Urinary bladder (tissue), 4 donors: ENCODE data around the gene NXPH3. TPM values are rescaled to one million over a fixed set of nuclear protein-coding genes. Genes with fewer than 3 reads are reported as not detected.

Experiments
- DNase-seq: peaks from one replicate; pipeline ENCODE4 v3.0.0-alpha.2; 2015; ENCODE audit errors: extremely low spot score
- H3K27ac ChIP-seq: one replicate; pipeline ENCODE4 v1.5.1; 2013; ENCODE audit warnings: low read depth, mild to moderate bottlenecking, moderate library complexity
- H3K36me3 ChIP-seq: one replicate; pipeline ENCODE4 v1.6.1; 2013; ENCODE audit warnings: mild to moderate bottlenecking, moderate library complexity; ENCODE audit not compliant: insufficient read depth
- H3K4me1 ChIP-seq: one replicate; pipeline ENCODE4 v1.6.1; 2013; ENCODE audit warnings: mild to moderate bottlenecking, moderate library complexity; ENCODE audit not compliant: insufficient read depth
- H3K4me3 ChIP-seq: one replicate; pipeline ENCODE4 v1.5.1; 2013; ENCODE audit warnings: low read depth, low read length
- WGBS: extraction: QIAGEN DNeasy Blood & Tissue Kit; methylation state at CpG from one replicate; pipeline ENCODE4 v1.1.7; 2013; 5-methylcytosine and 5-hydroxymethylcytosine counted together
- polyA plus RNA-seq: library from polyadenylated mRNA; stranded (reverse); fragments of 200-250 nt; gene quantifications from one replicate; pipeline ENCODE4 v1.2.3, GENCODE V29; 2013
- total RNA-seq: library from RNA; depleted of rRNA; stranded (reverse); fragments of >200 nt; gene quantifications from one replicate; pipeline ENCODE4 v1.2.3, GENCODE V29; 2014
- donor health status: healthy with polysubstance abuse.
- donor health status: healthy.

NXPH3 gene
- total RNA-seq (1.6 TPM), polyA plus RNA-seq (26.4 TPM)

- Histone ChIP-seq H3K4me3 (peak within 1 kb of the TSS; percentile 62), H3K27ac (peak within 1 kb of the TSS; percentile 66), H3K36me3 (no peaks in the 10 kb centered on the region), H3K4me1 (no peaks in the 10 kb centered on the region)
- no peak for DNase-seq
- WGBS: under 1% methylated on average over 55 of the region's 55 CpGs
Observed at GRCh38 chr17:49575679-49576087, at the start of gene NXPH3. TSS of gene NXPH3 (plus strand) at chr17:49575871. CDS start at chr17:49576220, 349 bp downstream.

GRCh38 chr17:49527927-49528651, 47.6 kb upstream of the NXPH3 start:
- no peaks in the 10 kb centered on the region for H3K36me3 ChIP-seq
- WGBS: 73% methylated on average over 11 of the region's 11 CpGs
- H3K4me1 ChIP-seq: no peaks in the 10 kb centered on the region
- H3K27ac ChIP-seq: no peak overlapping the region
- no peak overlapping the region for H3K4me3 ChIP-seq
- no peak for DNase-seq

- no peaks in the 10 kb centered on the region for H3K4me1 ChIP-seq
- 94% methylated on average over 3 of the region's 3 CpGs for WGBS
- DNase-seq: no peak
Observed at GRCh38 chr17:49528966-49529365, 46.7 kb upstream of the NXPH3 start.

GRCh38 chr17:49530118-49530517, 45.6 kb upstream of the NXPH3 start:
- Histone ChIP-seq H3K36me3 (no peaks in the 10 kb centered on the region), H3K27ac (no peak overlapping the region), H3K4me1 (no peaks in the 10 kb centered on the region), H3K4me3 (no peak overlapping the region)
- 99% methylated on average over 1 of the region's 1 CpG for WGBS
- no peak for DNase-seq

More at GRCh38 chr17:49528966-49529365, 46.7 kb upstream of the NXPH3 start:
- H3K36me3 ChIP-seq: no peaks in the 10 kb centered on the region
- no peak overlapping the region for H3K27ac ChIP-seq
- no peak overlapping the region for H3K4me3 ChIP-seq

DNA sequence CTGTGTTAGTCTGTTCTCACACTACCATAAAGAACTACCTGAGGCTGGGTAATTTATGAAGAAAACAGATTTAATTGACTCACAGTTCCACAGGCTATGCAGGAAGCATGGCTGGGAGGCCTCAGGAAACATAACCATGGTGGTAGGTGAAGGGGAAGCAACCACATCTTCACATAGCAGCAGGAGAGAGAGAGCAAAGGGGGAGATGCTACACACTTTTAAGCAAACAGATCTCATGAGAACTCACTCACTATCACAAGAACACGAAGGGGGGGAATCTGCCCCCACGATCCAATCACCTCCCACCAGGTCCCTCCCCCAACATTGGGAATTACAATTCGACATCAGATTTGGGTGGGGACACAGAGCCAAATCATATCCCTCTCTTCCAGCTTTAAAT, 31.8 kb upstream of the NXPH3 start:
- no peak for DNase-seq
- H3K27ac ChIP-seq: no peak overlapping the region
- no peaks in the 10 kb centered on the region for H3K4me1 ChIP-seq
- H3K36me3 ChIP-seq: no peaks in the 10 kb centered on the region
- H3K4me3 ChIP-seq: no peak overlapping the region
- WGBS: 86% methylated on average over 3 of the region's 3 CpGs

DNA sequence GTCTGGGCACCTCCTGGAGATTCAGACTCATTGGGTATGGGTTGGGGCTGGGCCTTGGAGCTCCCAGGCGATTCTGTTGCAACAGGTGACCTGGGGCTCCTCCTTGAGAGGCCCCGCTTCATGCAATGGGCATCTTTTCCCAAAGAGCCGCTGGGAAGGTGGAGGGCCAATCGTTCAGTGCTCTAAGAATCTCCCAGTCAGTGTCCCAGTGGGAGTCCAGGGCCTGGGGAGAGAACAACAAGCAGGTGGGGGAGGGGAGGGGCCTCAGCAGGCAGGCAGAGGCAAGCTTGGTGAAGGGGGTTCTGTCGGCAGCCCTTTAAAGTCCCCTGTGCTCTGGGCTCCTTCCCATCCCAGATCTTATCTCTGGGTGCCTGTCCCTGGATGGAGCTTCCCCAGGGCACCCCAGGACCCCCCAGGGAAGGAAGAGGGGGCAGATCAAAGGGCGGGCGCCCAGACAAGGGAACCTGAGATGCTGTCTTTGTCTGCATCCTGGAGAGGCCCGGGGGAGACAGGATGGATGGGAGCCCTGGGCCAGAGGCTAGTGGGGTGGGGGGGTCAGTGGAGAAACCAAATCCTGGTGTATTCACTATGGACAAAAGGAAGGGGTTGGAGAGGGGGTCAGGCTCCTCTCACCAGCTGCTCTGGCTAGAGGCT, 30.5 kb upstream of the NXPH3 start:
- no peak for DNase-seq

GRCh38 chr17:49545806-49546545, 29.7 kb upstream of the NXPH3 start:
- Histone ChIP-seq H3K4me1 (no peaks in the 10 kb centered on the region), H3K27ac (no peak overlapping the region), H3K4me3 (no peak overlapping the region), H3K36me3 (no peaks in the 10 kb centered on the region)
- WGBS: 77% methylated on average over 15 of the region's 15 CpGs
- DNase-seq: no peak

More for the DNA sequence above, 30.5 kb upstream of the NXPH3 start:
- WGBS: 72% methylated on average over 8 of the region's 8 CpGs
- Histone ChIP-seq H3K27ac (no peak overlapping the region), H3K36me3 (no peaks in the 10 kb centered on the region), H3K4me3 (no peak overlapping the region), H3K4me1 (no peaks in the 10 kb centered on the region)

DNA sequence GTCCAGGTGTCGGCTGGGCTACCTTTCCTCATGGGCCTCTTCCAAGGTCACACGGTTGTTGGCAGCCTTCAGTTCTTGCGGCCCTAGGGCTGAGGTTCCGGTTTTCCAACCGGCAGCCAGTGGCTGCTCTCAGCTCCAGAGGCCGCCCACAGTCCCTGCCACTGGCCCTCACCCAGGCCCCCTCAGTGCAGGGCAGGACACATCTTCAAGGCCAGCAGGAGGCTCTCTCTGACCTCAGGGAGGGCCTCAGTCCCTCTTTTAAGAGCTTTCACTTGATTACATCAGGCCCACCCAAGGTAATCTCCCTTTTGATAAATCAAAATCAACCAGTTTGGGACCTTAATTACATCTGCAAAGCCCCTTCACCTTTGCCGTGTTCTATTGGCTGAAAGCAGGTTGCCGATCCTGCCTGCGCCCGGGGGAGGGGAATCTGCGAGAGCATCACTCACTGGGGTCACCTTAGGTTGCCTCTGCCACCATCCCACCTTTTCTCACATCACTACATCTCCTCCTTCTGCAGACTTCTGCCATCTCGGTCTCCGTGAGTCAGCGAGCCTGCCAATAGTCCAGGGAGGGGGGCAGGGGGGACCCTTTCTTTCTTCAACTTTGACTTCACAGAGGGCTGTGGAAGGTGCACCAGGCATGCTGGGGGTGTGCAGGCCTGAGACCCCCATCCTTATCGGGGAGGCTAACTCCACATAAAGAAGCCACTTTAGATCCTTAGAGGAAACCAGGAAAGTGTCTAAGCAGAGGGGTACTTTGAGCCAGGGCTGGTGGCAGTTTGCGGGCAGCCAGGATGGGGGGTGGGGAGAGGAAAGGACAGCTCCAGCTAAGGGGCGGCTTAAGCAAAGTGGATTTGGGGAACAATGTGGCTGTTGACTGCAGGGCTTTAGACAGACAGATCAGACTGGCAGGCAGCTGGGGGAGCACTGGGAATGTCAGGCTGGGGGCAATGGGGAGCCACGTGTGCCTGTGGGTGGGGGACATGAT, 28.8 kb upstream of the NXPH3 start:
- Histone ChIP-seq H3K36me3 (no peaks in the 10 kb centered on the region), H3K4me1 (no peaks in the 10 kb centered on the region), H3K27ac (no peak overlapping the region), H3K4me3 (no peak overlapping the region)
- 86% methylated on average over 18 of the region's 18 CpGs for WGBS
- DNase-seq: no peak

- Histone ChIP-seq H3K4me1 (no peaks in the 10 kb centered on the region), H3K27ac (no peak overlapping the region), H3K36me3 (no peaks in the 10 kb centered on the region), H3K4me3 (no peak overlapping the region)
- 71% methylated on average over 9 of the region's 9 CpGs for WGBS
- DNase-seq: no peak
Observed at GRCh38 chr17:49547566-49547965, 28.1 kb upstream of the NXPH3 start.

GRCh38 chr17:49548051-49548505, 27.6 kb upstream of the NXPH3 start:
- DNase-seq: no peak
- WGBS: 71% methylated on average over 12 of the region's 12 CpGs
- no peak overlapping the region for H3K27ac ChIP-seq
- H3K4me3 ChIP-seq: no peak overlapping the region
- H3K36me3 ChIP-seq: no peaks in the 10 kb centered on the region
- no peaks in the 10 kb centered on the region for H3K4me1 ChIP-seq

DNA sequence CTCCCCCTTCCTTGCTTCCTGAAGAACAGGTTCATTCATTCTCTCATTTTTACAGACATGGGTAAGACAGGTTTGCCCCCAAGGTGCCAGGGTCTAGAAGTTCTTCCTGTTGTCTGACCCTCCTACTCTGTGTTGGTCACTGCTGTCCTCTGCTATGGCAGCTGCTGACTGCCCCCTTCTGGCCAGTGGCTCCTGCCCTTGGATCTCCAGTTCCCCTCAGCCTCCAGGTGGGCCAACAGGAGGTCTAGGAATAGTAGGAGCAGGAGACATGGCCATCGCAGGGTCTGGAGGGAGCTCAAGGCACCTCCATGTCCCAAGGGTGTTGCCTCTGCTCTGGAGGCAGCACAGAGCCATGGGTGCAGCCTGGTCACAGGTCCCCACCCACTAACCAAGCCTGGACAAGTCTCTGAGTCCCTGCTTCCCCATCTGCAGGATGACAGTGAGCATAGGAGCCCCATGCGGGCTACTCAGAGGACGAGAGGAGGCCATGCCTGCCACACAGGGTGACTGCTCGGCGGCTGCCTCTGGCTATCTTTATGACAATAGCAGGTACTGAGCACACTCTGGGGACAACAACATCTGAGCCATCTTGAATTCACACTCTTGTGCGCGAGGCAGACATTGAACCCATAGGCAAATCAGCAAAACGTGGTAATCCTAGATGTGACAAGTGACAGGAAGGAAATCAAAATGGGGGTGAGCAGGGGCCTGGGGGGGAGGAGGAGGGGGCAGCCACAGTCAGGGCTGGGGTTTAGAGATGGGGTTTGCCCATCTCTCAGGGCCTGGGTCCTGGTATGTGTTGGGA, 27.0 kb upstream of the NXPH3 start:
- no peak overlapping the region for H3K27ac ChIP-seq
- DNase-seq: no peak
- no peaks in the 10 kb centered on the region for H3K4me1 ChIP-seq
- WGBS: 79% methylated on average over 8 of the region's 8 CpGs
- H3K4me3 ChIP-seq: no peak overlapping the region
- H3K36me3 ChIP-seq: no peaks in the 10 kb centered on the region

DNA sequence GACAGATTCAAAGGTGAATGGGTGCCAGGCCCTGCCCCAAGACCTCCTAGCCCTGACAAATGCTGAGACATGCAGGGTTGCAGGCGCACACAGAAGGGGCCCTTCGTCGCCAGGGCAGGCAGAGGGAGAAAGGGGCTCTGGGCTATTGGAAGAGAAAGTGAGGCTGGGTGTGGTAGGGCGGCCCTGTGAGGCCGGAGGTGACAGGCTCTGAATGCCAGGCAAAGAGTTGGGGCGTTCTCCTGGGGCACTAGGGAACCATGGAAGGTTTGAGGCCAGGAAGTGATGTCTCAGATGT, 26.4 kb upstream of the NXPH3 start:
- Histone ChIP-seq H3K36me3 (no peaks in the 10 kb centered on the region), H3K27ac (no peak overlapping the region), H3K4me3 (no peak overlapping the region), H3K4me1 (no peaks in the 10 kb centered on the region)
- 97% methylated on average over 6 of the region's 6 CpGs for WGBS
- DNase-seq: no peak
